ENCODE results near the gene GMEB2.

The GMEB2 gene

GRCh38 chr20:63561624-63562396 is 65.1 kb downstream of the GMEB2 start:
- DNase-seq (ENCODE audit: low read depth in 2 of 3, low spot score in 1 of 3): no peak

- no peak for DNase-seq (ENCODE audit: low read depth in 2 of 3, low spot score in 1 of 3)
These were observed 65.9 kb downstream of the GMEB2 start for GRCh38 chr20:63560856-63561609.

- DNase-seq (ENCODE audit: low read depth in 2 of 3, low spot score in 1 of 3): no peak
These were observed 66.5 kb downstream of the GMEB2 start for GRCh38 chr20:63560333-63560805.

GRCh38 chr20:63559485-63560332 is 67.2 kb downstream of the GMEB2 start:
- peak in 1 of 3 donors; percentile 64 for DNase-seq (ENCODE audit: low read depth in 2 of 3, low spot score in 1 of 3)

GRCh38 chr20:63558804-63559484 is 68.0 kb downstream of the GMEB2 start:
- no peak for DNase-seq (ENCODE audit: low read depth in 2 of 3, low spot score in 1 of 3)

GRCh38 chr20:63557481-63557891 is 69.4 kb downstream of the GMEB2 start:
- no peak for DNase-seq (ENCODE audit: low read depth in 2 of 3, low spot score in 1 of 3)

GRCh38 chr20:63556873-63557478 is 69.9 kb downstream of the GMEB2 start:
- DNase-seq (ENCODE audit: low read depth in 2 of 3, low spot score in 1 of 3): no peak

- no peak for DNase-seq (ENCODE audit: low read depth in 2 of 3, low spot score in 1 of 3)
These were observed 71.1 kb downstream of the GMEB2 start for GRCh38 chr20:63555661-63556381.

- DNase-seq (ENCODE audit: low read depth in 2 of 3, low spot score in 1 of 3): no peak
These were observed 72.3 kb downstream of the GMEB2 start for GRCh38 chr20:63554361-63555278.

GRCh38 chr20:63553933-63554290 is 73.0 kb downstream of the GMEB2 start, which contains the start of gene FNDC11:
Gene FNDC11, plus strand, starts transcription at chr20:63554159. Its CDS starts 1,505 bp downstream, at chr20:63555664.
- DNase-seq (ENCODE audit: low read depth in 2 of 3, low spot score in 1 of 3): peak in 1 of 3 donors; percentile 26

GRCh38 chr20:63553251-63553932 is 73.5 kb downstream of the GMEB2 start:
- peak; percentile 81 to 91 (median 89) for DNase-seq (ENCODE audit: low read depth in 2 of 3, low spot score in 1 of 3)

GRCh38 chr20:63552481-63553249 is 74.2 kb downstream of the GMEB2 start:
- no peak for DNase-seq (ENCODE audit: low read depth in 2 of 3, low spot score in 1 of 3)

GRCh38 chr20:63551068-63551467 is 75.8 kb downstream of the GMEB2 start:
- no peak for DNase-seq (ENCODE audit: low read depth in 2 of 3, low spot score in 1 of 3)

GRCh38 chr20:63549679-63550282 is 77.1 kb downstream of the GMEB2 start:
- no peak for DNase-seq (ENCODE audit: low read depth in 2 of 3, low spot score in 1 of 3)

GRCh38 chr20:63549019-63549418 is 77.9 kb downstream of the GMEB2 start:
- DNase-seq (ENCODE audit: low read depth in 2 of 3, low spot score in 1 of 3): no peak

GRCh38 chr20:63548542-63548941 is 78.4 kb downstream of the GMEB2 start:
- DNase-seq (ENCODE audit: low read depth in 2 of 3, low spot score in 1 of 3): no peak
